A172 (cell line): ENCODE measurements around the gene LDB3. TPM values are rescaled to one million over a fixed set of nuclear protein-coding genes. Genes with fewer than 3 reads are reported as not detected.
A peak's percentile ranks its signal among the peaks of the same experiment; 100 is the strongest.

Experiments
- DNase-seq: peaks from one replicate; pipeline ENCODE4 v3.0.0-alpha.2; 2015; ENCODE audit warnings: low spot score
- total RNA-seq: library from RNA; depleted of rRNA; stranded (reverse); fragments of >200 nt; shearing (Covaris generic); gene quantifications from 2 replicates; pipeline ENCODE4 v1.2.3, GENCODE V29; 2014; rRNA removed

Gene LDB3
- total RNA-seq, 1 experiment from 2014 or later: 0.10 TPM

- no peak for DNase-seq
Observed at GRCh38 chr10:86759073-86759672, 90.9 kb downstream of the LDB3 start.

- DNase-seq: no peak
Observed at GRCh38 chr10:86763404-86763803, 95.1 kb downstream of the LDB3 start.

GRCh38 chr10:86765548-86765947 is 97.2 kb downstream of the LDB3 start:
- no peak for DNase-seq

- DNase-seq: no peak
Observed at GRCh38 chr10:86768412-86769062, 100.2 kb downstream of the LDB3 start.

GRCh38 chr10:86769991-86770390 is 101.7 kb downstream of the LDB3 start:
- DNase-seq: no peak

GRCh38 chr10:86770412-86770960 is 102.2 kb downstream of the LDB3 start:
- no peak for DNase-seq

GRCh38 chr10:86773498-86773897 is 105.2 kb downstream of the LDB3 start:
- DNase-seq: no peak

GRCh38 chr10:86775056-86775869 is 107.0 kb downstream of the LDB3 start:
- DNase-seq: peak; percentile 24

- DNase-seq: no peak
Observed at GRCh38 chr10:86775870-86776180, 107.5 kb downstream of the LDB3 start.

- no peak for DNase-seq
Observed at GRCh38 chr10:86779220-86780017, 111.1 kb downstream of the LDB3 start.

- no peak for DNase-seq
Observed at GRCh38 chr10:86782701-86783418, 114.5 kb downstream of the LDB3 start.

- no peak for DNase-seq
Observed at GRCh38 chr10:86785037-86785436, 116.7 kb downstream of the LDB3 start.

Other genes with a start within 250 kb of the LDB3 start
- 44.2 and 53.0 TPM in 2 replicates for gene WAPL, start 146.7 kb upstream of the LDB3 start, total RNA-seq
- gene OPN4, start 14.0 kb upstream of the LDB3 start, total RNA-seq: 0.31 TPM in 1 of 2 replicates, not detected in the other
- 50.1 and 57.2 TPM in 2 replicates for gene BMPR1A, start 88.1 kb downstream of the LDB3 start, total RNA-seq